Jurkat, Clone E6-1 (cell line): ENCODE measurements around the gene TM4SF20.
A peak's percentile ranks its signal among the peaks of the same experiment; 100 is the strongest.
"Not testable (repeated sequence)": the region's sequence is repeated elsewhere in the genome, so short reads cannot be mapped to it uniquely, and the experiment has no call there.

ENCODE experiments used
- DNase-seq: peaks from one replicate; pipeline ENCODE4 v3.0.0-alpha.2; 2011; ENCODE audit warnings: low read depth, low spot score
- H3K4me3 ChIP-seq: 2 replicates; pipeline ENCODE4 v1.5.1; 2011; ENCODE audit warnings: mild to moderate bottlenecking, low read length, control low read depth, moderate library complexity

Gene TM4SF20

DNA sequence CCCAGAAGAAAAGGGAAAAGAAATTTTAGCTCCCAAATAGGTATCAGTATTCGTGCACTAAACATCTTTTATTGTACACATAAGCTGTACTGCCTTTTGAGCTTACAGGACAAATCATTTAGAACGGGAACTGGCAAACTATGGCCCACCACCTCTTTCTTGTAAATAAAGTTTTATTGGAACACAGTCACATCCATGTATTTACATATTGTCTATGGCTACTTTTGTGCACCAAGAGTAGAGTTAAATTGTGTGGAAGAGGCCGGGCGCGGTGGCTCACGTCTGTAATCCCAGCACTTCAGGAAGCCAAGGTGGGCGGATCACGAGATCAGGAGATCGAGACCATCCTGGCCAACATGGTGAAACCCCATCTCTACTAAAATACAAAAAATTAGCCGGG, 5.7 kb downstream of the TM4SF20 start:
- no peak for DNase-seq
- no peak overlapping the region for H3K4me3 ChIP-seq

GRCh38 chr2:227370791-227371312, 8.3 kb downstream of the TM4SF20 start:
- no peak for DNase-seq
- no peak overlapping the region for H3K4me3 ChIP-seq

- no peak for DNase-seq
- H3K4me3 ChIP-seq = no peak overlapping the region
Observed at GRCh38 chr2:227370092-227370491, 9.0 kb downstream of the TM4SF20 start.

DNA sequence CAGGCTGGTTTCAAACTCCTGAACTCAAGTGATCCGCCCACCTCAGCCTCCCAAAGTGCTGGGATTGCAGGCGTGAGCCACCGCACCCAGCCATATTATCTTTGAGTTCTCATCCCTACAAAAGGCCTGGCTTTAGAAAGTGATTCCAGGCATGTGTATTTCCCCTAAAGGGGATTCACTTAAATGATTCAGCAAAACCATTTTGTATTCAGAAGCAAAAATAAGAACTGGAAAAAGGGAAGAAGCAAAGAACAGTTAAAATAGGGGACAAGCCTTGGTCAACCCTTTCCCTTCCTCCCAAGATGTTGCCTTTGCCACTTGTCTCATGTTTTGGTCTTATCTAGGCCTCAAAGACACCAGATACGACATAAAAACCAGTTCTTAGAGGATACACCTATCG, 10.5 kb downstream of the TM4SF20 start:
- DNase-seq = no peak
- H3K4me3 ChIP-seq = no peak overlapping the region

- no peak overlapping the region for H3K4me3 ChIP-seq
- DNase-seq = no peak
Observed at GRCh38 chr2:227367427-227367795, 11.7 kb downstream of the TM4SF20 start.

DNA sequence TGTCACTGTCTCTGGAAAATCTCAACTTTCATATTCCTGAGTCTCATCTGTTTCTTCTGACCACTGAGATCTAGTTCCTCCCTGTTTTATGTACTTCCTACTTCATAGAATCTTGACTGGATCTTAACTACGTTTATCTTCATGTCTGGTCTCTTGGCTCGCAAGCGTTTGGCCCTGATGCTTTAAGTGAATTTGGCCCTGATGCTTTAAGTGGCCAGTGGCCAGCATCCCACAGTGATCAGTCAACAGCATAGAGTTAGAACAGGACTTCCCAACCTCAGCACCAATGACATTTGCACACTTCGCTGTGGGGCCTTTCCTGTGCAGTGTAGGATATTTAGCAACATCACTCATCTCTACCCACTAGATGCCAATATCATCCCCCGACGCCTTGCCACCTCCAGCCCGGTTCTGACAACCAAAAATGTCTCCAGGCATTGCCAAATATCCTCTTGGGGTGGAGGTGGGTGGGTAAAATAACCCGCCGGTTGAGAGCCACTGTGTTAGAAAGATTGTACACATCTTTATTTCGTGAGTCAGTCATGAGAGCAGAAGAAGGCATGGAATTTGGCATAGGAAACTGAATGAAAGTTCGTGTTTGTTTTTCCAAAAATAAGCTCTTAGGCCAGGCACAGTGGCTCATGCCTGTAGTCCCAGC, 12.2 kb downstream of the TM4SF20 start:
- H3K4me3 ChIP-seq = no peak overlapping the region
- DNase-seq = no peak

DNA sequence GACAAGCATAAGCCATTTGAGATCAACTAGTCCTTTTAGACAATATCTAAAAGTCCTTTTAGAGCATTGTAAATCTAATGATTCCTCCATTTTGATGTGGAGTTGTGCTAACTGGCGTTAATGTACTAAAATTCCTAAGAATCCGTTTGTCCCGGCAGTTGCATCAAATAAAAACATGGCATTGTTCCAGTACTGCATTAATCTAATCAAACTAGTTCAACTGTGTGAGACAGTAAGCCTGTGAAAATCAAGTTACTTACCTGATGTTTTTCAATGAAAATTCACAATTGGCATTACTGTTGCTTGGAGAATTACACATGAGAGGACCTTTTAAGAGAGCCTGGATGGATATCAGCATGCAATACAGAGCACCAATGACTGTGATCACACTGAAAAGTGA, 13.3 kb downstream of the TM4SF20 start:
- no peak overlapping the region for H3K4me3 ChIP-seq
- no peak for DNase-seq

DNA sequence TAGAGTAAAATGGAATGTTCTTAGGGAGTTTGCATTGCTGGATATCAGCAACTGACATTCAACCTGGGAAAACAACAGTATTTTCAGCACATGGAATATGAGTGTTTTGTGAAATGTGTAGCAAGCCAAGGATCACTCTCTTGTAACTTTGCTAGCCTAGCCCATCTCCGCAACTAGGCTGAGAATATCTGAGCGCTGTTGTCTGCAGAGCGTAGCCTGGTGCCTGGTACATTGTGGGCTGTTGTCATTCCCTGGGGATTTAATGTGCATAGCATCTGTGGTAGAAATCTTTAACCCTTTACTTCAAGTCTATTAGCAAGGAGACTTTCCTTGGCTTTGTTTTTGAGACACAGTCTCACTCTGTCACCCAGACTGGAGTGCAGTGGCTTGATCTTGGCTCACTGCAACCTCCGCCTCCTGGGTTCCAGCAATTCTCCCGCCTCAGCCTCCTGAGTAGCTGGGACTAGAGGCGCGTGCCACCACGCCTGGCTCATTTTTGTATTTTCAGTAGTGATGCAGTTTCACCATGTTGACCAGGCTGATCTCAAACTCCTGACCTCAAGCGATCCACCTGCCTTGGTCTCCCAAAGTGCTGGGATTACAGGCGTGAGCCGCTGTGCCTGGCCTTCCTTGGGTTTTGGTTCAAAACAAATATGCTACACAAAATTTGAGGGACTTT, 14.4 kb downstream of the TM4SF20 start:
- DNase-seq, H3K4me3 ChIP-seq: not testable (repeated sequence)

DNA sequence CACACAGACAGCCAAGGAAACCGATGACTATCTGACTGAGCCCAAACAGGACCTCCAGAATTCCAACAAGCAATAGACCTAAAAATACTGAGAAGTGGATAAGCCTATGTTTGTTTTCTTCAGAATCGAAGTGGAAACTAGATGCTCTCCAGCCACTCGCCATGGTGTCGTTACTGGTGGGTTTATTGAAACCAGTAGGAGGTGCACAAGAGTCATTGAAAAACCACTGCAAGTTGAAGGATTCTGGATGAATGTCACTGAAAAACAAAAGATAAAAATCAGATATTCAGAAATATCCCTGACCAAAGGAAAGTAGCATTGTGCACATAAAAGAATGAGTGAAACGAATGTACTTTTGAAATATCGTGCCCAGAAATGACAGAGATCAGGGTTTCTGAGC, 15.3 kb downstream of the TM4SF20 start:
- peak; percentile 8 for DNase-seq
- H3K4me3 ChIP-seq = no peak overlapping the region

GRCh38 chr2:227360351-227360750, 18.8 kb downstream of the TM4SF20 start:
- H3K4me3 ChIP-seq = no peak overlapping the region
- no peak for DNase-seq

GRCh38 chr2:227351639-227352038, 27.5 kb downstream of the TM4SF20 start:
- DNase-seq = no peak
- no peak overlapping the region for H3K4me3 ChIP-seq

DNA sequence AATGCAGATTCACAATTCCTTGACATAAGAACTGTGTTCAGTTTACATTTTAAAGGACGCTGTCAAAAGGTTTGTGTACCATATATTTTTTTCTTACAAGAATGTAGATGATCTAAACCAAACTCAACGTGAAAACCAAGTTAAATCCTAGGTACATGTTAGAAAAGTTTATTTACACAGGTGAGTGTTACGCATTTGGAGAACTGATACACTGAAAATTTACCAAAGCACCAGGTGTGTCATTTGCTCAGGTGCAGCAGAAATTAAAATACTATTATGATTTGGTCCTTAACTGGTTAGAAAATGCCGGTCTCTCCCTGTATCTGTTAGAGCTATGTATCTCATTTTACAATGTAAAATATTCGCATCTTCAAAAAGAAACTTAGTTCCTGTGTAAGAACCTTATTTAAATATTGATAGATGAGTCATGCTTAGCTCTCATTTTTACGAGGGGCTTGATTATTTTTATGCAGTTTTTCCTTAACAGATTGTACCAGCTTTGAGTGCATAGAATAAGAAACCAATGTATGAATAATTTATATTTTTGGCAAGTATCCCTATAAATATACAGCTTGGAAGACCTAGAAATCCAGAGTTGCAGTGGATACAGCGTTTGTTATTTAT, 29.0 kb downstream of the TM4SF20 start:
- no peak overlapping the region for H3K4me3 ChIP-seq
- DNase-seq = no peak

DNA sequence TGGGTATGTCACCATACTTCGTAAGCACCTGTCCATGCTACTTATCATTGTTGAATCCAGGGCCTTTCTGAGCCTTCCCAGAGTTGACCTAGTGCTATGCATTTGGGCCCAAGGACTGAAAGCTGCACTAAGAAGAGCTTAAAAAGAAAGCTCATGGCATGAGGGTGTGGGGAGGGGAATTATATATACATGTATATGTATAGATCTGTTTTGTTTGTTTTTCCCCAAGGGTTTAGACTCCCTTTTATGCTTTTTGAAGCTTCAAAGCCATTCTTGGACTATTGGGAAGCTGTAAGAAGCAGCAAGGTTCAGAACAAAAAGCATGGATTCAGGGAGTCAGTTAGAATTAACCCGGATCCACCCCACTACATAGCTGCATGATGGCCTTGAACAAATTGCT, 30.8 kb downstream of the TM4SF20 start:
- no peak overlapping the region for H3K4me3 ChIP-seq
- DNase-seq = no peak

GRCh38 chr2:227347117-227347516, 32.0 kb downstream of the TM4SF20 start:
- no peak for DNase-seq

GRCh38 chr2:227344231-227344630, 34.9 kb downstream of the TM4SF20 start:
- DNase-seq = no peak

More at GRCh38 chr2:227347117-227347516, 32.0 kb downstream of the TM4SF20 start:
- no peak overlapping the region for H3K4me3 ChIP-seq

DNA sequence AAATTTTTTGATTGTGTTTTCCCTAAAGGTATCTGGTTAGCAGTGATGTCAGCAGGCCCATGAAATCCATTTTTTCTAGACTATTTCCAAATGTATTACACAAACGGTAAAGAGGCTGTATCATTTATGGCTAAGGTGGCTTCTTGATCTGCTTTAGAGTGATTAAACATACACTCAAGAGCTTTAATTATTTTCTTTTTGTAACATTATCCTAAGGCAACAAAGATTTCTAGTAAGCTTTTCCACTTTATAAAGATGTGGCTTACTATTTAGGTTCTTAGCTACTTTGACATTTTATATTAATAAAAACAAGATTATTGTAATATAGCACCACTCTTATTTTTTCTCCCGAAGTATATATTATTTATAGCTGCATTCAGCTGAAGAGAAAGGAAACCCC, 37.6 kb downstream of the TM4SF20 start:
- H3K4me3 ChIP-seq = no peak overlapping the region
- no peak for DNase-seq

More at GRCh38 chr2:227344231-227344630, 34.9 kb downstream of the TM4SF20 start:
- H3K4me3 ChIP-seq = no peak overlapping the region

- H3K4me3 ChIP-seq = no peak overlapping the region
- no peak for DNase-seq
Observed at GRCh38 chr2:227340106-227340505, 39.0 kb downstream of the TM4SF20 start.

DNA sequence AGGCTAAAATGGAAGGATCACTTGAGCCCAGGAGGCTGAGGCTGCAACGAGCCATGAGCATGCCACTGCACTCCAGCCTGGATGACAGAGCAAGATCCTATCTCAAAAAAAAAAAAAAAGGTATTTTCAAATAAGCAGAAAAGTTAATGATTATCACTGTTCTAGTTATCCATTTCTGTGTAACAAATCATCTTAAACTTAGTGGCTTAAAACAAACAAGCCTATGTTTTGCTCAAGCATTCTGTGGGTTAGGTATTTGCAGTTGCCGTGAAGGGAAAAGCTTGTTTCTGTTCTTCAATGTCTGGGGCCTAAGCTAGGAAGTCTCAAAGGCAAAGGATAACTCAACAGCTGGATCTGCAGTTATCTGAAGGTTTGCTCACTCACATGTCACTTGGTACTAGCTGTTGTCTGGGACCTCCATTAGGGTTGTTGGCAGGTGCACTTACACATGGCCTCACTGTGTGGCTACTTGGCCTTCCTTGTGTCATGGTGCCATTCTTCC, 40.0 kb downstream of the TM4SF20 start:
- no peak overlapping the region for H3K4me3 ChIP-seq
- DNase-seq = no peak

GRCh38 chr2:227337442-227337841, 41.7 kb downstream of the TM4SF20 start:
- H3K4me3 ChIP-seq = no peak overlapping the region
- no peak for DNase-seq

DNA sequence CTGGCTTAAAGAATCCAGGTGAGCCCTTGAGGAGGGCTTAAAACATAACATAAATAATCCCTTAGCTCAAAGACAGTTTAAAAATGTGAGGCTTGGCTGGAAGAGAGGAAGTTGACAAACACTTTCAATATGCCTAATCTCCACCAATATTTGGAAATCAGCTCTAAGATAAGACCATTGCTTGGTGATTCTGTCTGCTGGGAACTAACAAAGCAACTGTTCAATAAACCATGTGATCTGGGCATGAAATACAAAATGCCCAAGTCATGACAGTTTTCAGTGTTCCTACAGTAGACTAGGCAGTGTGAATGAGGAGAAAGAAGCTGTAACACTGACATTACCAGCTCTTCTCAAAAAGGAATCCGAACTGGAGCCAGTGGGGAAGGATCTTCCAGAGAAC, 43.4 kb downstream of the TM4SF20 start:
- no peak overlapping the region for H3K4me3 ChIP-seq
- no peak for DNase-seq
